A549 (cell line): ENCODE measurements around the gene TPSG1. TPM values are rescaled to one million over a fixed set of nuclear protein-coding genes. Genes with fewer than 3 reads are reported as not detected.

ENCODE experiments used
- ATAC-seq, 2 experiments: fragments of 200-7000 bp in 1 of 2; fragments of >200 bp in 1 of 2; cut with Nextera tagmentation in 1 of 2; cut with Tn5 transposase in 1 of 2; 3 replicates each; pipeline versions ENCODE4 v1.8.0 to v1.9.1; 2018 to 2020; ENCODE audit warnings: mild to moderate bottlenecking in 1 of 2, moderate library complexity in 1 of 2
- CTCF ChIA-PET: fragments of 300-600 bp; sonication (Branson Sonifier 250); formaldehyde crosslinking; extraction: SDS; loops from one replicate; lab custom pipeline; 2021; ENCODE audit warnings: antibody characterized with exemption, inconsistent platforms; lab: Yijun Ruan, JAX
- POLR2A ChIA-PET: fragments of 350-600 bp; formaldehyde crosslinking; extraction: SDS; loops from one replicate; lab custom pipeline; 2021; ENCODE audit warnings: antibody characterized with exemption, inconsistent platforms; lab: Yijun Ruan, JAX
- DNase-seq, 2 experiments: peaks; one replicate each; pipeline versions ENCODE4 v3.0.0 to v3.0.0-alpha.2; 2011 to 2016; ENCODE audit warnings: low read depth in 1 of 2, low spot score in 1 of 2
- FAIRE-seq: peaks from 2 replicates; lab custom pipeline; 2011; peaks lifted over from hg19 to GRCh38; lab: Jason Lieb, UNC
- H3K27ac ChIP-seq, 2 experiments: fragments of >200 bp; sonication (Bioruptor Twin); formaldehyde crosslinking; 3 replicates each; pipeline ENCODE4 v1.5.1; 2016 to 2017
- H3K4me1 ChIP-seq: fragments of >200 bp; sonication (Bioruptor Twin); formaldehyde crosslinking; 3 replicates; pipeline ENCODE4 v1.6.1; 2016
- H3K4me2 ChIP-seq: fragments of >200 bp; sonication (Bioruptor Twin); formaldehyde crosslinking; 3 replicates; pipeline ENCODE4 v1.6.1; 2016
- H3K4me3 ChIP-seq: fragments of >200 bp; sonication (Bioruptor Twin); formaldehyde crosslinking; 3 replicates; pipeline ENCODE4 v1.5.1; 2016
- H3K9me3 ChIP-seq: fragments of >200 bp; sonication (Bioruptor Twin); formaldehyde crosslinking; 3 replicates; pipeline ENCODE4 v1.6.1; 2016
- CHD2 ChIP-seq: fragments of 150-350 bp; IDR thresholded peaks from 2 replicates; pipeline ENCODE4 v1.6.1; 2014; ENCODE audit warnings: low read length; ENCODE audit not compliant: partially characterized antibody
- EHF ChIP-seq: fragments of 250-450 bp; sonication (Bioruptor Pico); IDR thresholded peaks from 2 replicates; pipeline ENCODE4 v1.5.0; 2020; ENCODE audit warnings: mild to moderate bottlenecking
- FOXS1 ChIP-seq: fragments of 250-450 bp; sonication (Bioruptor Pico); IDR thresholded peaks from 2 replicates; pipeline ENCODE4 v1.5.0; 2020; ENCODE audit warnings: mild to moderate bottlenecking, moderate library complexity
- HES2 ChIP-seq: fragments of >200 bp; sonication (Bioruptor Twin); formaldehyde crosslinking; IDR thresholded peaks from 2 replicates; pipeline ENCODE4 v1.6.1; 2016
- HEYL ChIP-seq: fragments of 250-450 bp; sonication (Bioruptor Pico); IDR thresholded peaks from 2 replicates; pipeline ENCODE4 v1.8.0; 2021; ENCODE audit warnings: mild to moderate bottlenecking, moderate library complexity
- HOXA7 ChIP-seq: fragments of 250-450 bp; sonication (Bioruptor Pico); IDR thresholded peaks from 2 replicates; pipeline ENCODE4 v1.5.0; 2020; ENCODE audit warnings: mild to moderate bottlenecking, moderate library complexity
- JUNB ChIP-seq: fragments of >200 bp; sonication (Bioruptor Twin); formaldehyde crosslinking; IDR thresholded peaks from 2 replicates; pipeline ENCODE4 v1.6.1; 2016
- KDM1A ChIP-seq: fragments of 200-600 bp; sonication (generic); IDR thresholded peaks from 2 replicates; pipeline ENCODE4 v1.6.1; 2016; ENCODE audit warnings: low read depth, mild to moderate bottlenecking
- KDM5A ChIP-seq: fragments of 200-600 bp; sonication (generic); IDR thresholded peaks from 2 replicates; pipeline ENCODE4 v1.6.1; 2016; ENCODE audit warnings: antibody characterized with exemption, mild to moderate bottlenecking
- NFE2L2 ChIP-seq: fragments of 150-350 bp; conservative IDR thresholded peaks from 2 replicates; pipeline ENCODE4 v1.6.1; 2014; ENCODE audit warnings: low read length
- NPAS2 ChIP-seq: fragments of 250-450 bp; sonication (Bioruptor Pico); IDR thresholded peaks from 2 replicates; pipeline ENCODE4 v1.8.0; 2022; ENCODE audit warnings: mild to moderate bottlenecking, moderate library complexity, borderline replicate concordance
- PBX3 ChIP-seq: IDR thresholded peaks from 2 replicates; pipeline ENCODE4 v1.6.1; 2012
- PHF8 ChIP-seq: fragments of 200-600 bp; sonication (generic); IDR thresholded peaks from 2 replicates; pipeline ENCODE4 v1.6.1; 2016; ENCODE audit warnings: low read depth, mild to moderate bottlenecking, antibody characterized with exemption, moderate library complexity, borderline replicate concordance
- POLR2A ChIP-seq: IDR thresholded peaks from 2 replicates; pipeline ENCODE4 v1.6.1; 2012; ENCODE audit warnings: mild to moderate bottlenecking, low read length
- POLR2AphosphoS2 ChIP-seq: conservative IDR thresholded peaks from 2 replicates; pipeline ENCODE4 v1.6.1; 2012; ENCODE audit warnings: low read length, improper control_type of control experiment, inconsistent platforms
- RCOR1 ChIP-seq: fragments of 150-350 bp; IDR thresholded peaks from 2 replicates; pipeline ENCODE4 v1.6.1; 2014; ENCODE audit warnings: antibody characterized with exemption, low read length, low read depth
- SREBF2 ChIP-seq: fragments of 450-650 bp; IDR thresholded peaks from 2 replicates; pipeline ENCODE4 v1.6.1; 2014; ENCODE audit warnings: mild to moderate bottlenecking, moderate library complexity
- ZNF302 ChIP-seq: fragments of 250-450 bp; sonication (Bioruptor Pico); IDR thresholded peaks from 2 replicates; pipeline ENCODE4 v1.9.0; 2021; ENCODE audit warnings: inconsistent platforms, mild to moderate bottlenecking, moderate library complexity
- ZSCAN20 ChIP-seq: fragments of 250-450 bp; sonication (Bioruptor Pico); IDR thresholded peaks from 2 replicates; pipeline ENCODE4 v1.8.0; 2022; ENCODE audit warnings: mild to moderate bottlenecking, moderate library complexity
- WGBS: methylation state at CpG from one replicate; pipeline ENCODE4 v1.1.6; 2017; ENCODE audit errors: missing lambda C conversion rate; 5-methylcytosine and 5-hydroxymethylcytosine counted together
- polyA plus RNA-seq, 4 experiments: library from polyadenylated mRNA; depleted of rRNA in 3 of 4; stranded (reverse); fragments of >200 nt; fragmentation: RNase III in 1 of 4; extraction: RNeasy Plus Mini Kit Qiagen cat#74134 plus additional on column Dnase treatment in 1 of 4; gene quantifications; 2 replicates in 3 of 4; 3 replicates in 1 of 4; pipeline ENCODE4 v1.2.3, GENCODE V29; 2011 to 2017
- TF ChIP-seq, protein P1 (sequence below): fragments of 150-350 bp; IDR thresholded peaks from 2 replicates; pipeline ENCODE4 v1.6.1; 2014; ENCODE audit warnings: low read depth, mild to moderate bottlenecking, low read length
- TF ChIP-seq, protein P2 (sequence below): fragments of >200 bp; sonication (Bioruptor Twin); formaldehyde crosslinking; IDR thresholded peaks from 3 replicates; pipeline ENCODE4 v1.6.1; 2016
- TF ChIP-seq, protein P3 (sequence below): fragments of 250-450 bp; sonication (Bioruptor Pico); IDR thresholded peaks from 2 replicates; pipeline ENCODE4 v1.5.0; 2021; ENCODE audit warnings: mild to moderate bottlenecking, moderate library complexity, borderline replicate concordance

The TPSG1 gene
- polyA plus RNA-seq, 2 of the 4 experiments (the other 2 are of a cell fraction): not detected

DNA sequence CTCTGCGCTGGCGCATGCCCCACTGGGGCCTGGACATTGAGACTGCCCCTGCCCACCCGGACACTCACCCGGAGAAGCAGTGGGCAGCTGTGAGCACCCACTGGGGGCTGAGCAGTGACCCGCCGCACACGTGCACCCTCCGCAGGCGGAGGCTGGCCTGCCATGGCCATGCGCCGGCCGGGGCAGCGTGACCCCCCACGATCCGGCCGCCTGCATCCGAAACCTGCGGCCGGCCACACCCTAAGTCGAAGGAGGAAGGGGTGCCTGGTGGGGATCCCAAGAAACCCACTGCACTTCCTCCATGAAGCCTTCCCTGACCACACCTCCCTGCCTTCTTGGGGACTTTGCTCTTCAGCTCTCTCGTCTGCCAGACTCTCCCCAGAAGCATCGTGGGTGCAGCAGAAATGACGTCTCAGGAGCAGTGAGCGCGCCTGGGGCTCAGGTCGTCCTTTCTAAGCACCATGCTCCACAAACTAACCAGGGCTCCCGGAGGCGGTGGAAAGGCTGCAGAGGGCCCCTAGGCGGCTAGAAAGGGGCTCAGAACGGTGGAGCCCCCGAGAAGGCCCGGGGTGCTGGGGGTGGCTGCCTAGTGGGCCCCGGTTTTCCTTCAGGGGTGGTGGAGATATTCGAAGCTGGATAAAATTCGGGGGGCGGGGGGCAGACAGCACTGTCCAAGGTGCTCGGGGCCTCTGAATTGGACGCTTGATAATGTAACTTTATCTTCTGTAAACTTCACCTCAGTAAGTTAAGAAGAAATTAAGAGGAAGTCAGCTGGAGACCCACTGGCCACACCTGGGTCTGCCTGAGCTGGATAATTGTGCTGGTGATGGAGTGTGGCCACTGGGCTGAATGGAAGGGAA, 1.5 kb downstream of the TPSG1 start:
- WGBS: 93% methylated on average over 35 of the region's 38 CpGs
- Histone ChIP-seq H3K4me3 (no peak overlapping the region), H3K9me3 (no peaks in the 10 kb centered on the region), H3K4me2 (no peak overlapping the region), H3K27ac (no peak overlapping the region), H3K4me1 (peaks cover 20% of the 10 kb centered on the region)
- CTCF ChIA-PET: interaction anchor here (1.0 to 1.2 kb wide), 2 partner anchors 61 to 121 kb away, joined by 3 to 5 read pairs; no protein-coding TSS in a partner anchor
- DNase-seq: no peak
- TF ChIP-seq NPAS2 (CRISPR knock-in tag) (no peak), KDM1A (no peak), KDM5A (no peak), FOXS1 (no peak), EHF (CRISPR knock-in tag) (no peak), NFE2L2 (no peak), POLR2AphosphoS2 (no peak), JUNB (no peak)
- TF ChIP-seq, protein P1, sequence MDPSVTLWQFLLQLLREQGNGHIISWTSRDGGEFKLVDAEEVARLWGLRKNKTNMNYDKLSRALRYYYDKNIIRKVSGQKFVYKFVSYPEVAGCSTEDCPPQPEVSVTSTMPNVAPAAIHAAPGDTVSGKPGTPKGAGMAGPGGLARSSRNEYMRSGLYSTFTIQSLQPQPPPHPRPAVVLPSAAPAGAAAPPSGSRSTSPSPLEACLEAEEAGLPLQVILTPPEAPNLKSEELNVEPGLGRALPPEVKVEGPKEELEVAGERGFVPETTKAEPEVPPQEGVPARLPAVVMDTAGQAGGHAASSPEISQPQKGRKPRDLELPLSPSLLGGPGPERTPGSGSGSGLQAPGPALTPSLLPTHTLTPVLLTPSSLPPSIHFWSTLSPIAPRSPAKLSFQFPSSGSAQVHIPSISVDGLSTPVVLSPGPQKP: no peak
- no peak for ATAC-seq
- POLR2A ChIA-PET: no interaction called here
- FAIRE-seq: no peak

GRCh38 chr16:1222553-1223354, 2.3 kb downstream of the TPSG1 start:
- ATAC-seq: no peak
- H3K27ac ChIP-seq: no peak overlapping the region
- no peaks in the 10 kb centered on the region for H3K9me3 ChIP-seq
- WGBS: 82% methylated on average over 16 of the region's 25 CpGs
- no peak overlapping the region for H3K4me2 ChIP-seq
- H3K4me3 ChIP-seq: no peak overlapping the region
- TF ChIP-seq, protein P2, sequence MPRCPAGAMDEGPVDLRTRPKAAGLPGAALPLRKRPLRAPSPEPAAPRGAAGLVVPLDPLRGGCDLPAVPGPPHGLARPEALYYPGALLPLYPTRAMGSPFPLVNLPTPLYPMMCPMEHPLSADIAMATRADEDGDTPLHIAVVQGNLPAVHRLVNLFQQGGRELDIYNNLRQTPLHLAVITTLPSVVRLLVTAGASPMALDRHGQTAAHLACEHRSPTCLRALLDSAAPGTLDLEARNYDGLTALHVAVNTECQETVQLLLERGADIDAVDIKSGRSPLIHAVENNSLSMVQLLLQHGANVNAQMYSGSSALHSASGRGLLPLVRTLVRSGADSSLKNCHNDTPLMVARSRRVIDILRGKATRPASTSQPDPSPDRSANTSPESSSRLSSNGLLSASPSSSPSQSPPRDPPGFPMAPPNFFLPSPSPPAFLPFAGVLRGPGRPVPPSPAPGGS: no peak
- TF ChIP-seq SREBF2 (no peak), ZNF302 (CRISPR knock-in tag) (no peak), HOXA7 (CRISPR knock-in tag) (no peak)
- TF ChIP-seq, all 56 proteins: peak for 0
- ChIA-PET POLR2A (no interaction called here), CTCF (interaction anchor here (1.2 kb wide), 1 partner anchor 120 kb away, joined by 3 read pairs; no protein-coding TSS in a partner anchor)
- no peak for DNase-seq
- H3K4me1 ChIP-seq: peaks cover 20% of the 10 kb centered on the region
- FAIRE-seq: no peak

- WGBS: 81% methylated on average over 28 of the region's 40 CpGs
- H3K4me3 ChIP-seq: no peak overlapping the region
- no peak for TF ChIP-seq CHD2
- no peak for TF ChIP-seq HEYL (CRISPR knock-in tag)
- TF ChIP-seq PBX3: no peak
- TF ChIP-seq HES2: no peak
- no peak for TF ChIP-seq POLR2A
- no peak for TF ChIP-seq ZNF302 (CRISPR knock-in tag)
- no peak for TF ChIP-seq ZSCAN20 (CRISPR knock-in tag)
- TF ChIP-seq, protein P3, sequence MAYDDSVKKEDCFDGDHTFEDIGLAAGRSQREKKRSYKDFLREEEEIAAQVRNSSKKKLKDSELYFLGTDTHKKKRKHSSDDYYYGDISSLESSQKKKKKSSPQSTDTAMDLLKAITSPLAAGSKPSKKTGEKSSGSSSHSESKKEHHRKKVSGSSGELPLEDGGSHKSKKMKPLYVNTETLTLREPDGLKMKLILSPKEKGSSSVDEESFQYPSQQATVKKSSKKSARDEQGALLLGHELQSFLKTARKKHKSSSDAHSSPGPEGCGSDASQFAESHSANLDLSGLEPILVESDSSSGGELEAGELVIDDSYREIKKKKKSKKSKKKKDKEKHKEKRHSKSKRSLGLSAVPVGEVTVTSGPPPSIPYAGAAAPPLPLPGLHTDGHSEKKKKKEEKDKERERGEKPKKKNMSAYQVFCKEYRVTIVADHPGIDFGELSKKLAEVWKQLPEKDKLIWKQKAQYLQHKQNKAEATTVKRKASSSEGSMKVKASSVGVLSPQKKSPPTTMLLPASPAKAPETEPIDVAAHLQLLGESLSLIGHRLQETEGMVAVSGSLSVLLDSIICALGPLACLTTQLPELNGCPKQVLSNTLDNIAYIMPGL (CRISPR knock-in tag): no peak
- no peak for TF ChIP-seq PHF8
- no peak for TF ChIP-seq RCOR1
- H3K9me3 ChIP-seq: no peaks in the 10 kb centered on the region
- ATAC-seq (no peak), DNase-seq (peak in 1 of 2 experiments; percentile 44), FAIRE-seq (no peak)
- ChIA-PET CTCF (interaction anchor here (1.1 to 1.7 kb wide), 3 partner anchors 28 to 141 kb away, joined by 3 to 5 read pairs (median 3); no protein-coding TSS in a partner anchor), POLR2A (no interaction called here)
- no peak overlapping the region for H3K27ac ChIP-seq
- peaks cover 20% of the 10 kb centered on the region for H3K4me1 ChIP-seq
- no peak overlapping the region for H3K4me2 ChIP-seq
Measured at GRCh38 chr16:1221628-1222552, 3.2 kb downstream of the TPSG1 start.
